Retina (tissue), 1 donor: Measurements from ENCODE around the gene ZFAND5.

Experiments used
- DNase-seq: peaks from one replicate; pipeline ENCODE4 v3.0.0-alpha.2; 2016

ZFAND5 gene

GRCh38 chr9:72322259-72322658, 42.7 kb downstream of the ZFAND5 start:
- no peak for DNase-seq

GRCh38 chr9:72315510-72316311, 49.3 kb downstream of the ZFAND5 start:
- peak; percentile 44 for DNase-seq

GRCh38 chr9:72315089-72315509, 49.9 kb downstream of the ZFAND5 start:
- peak; percentile 43 for DNase-seq

- no peak for DNase-seq
These were observed 51.5 kb downstream of the ZFAND5 start for GRCh38 chr9:72313507-72313906.

GRCh38 chr9:72312386-72312987, 52.5 kb downstream of the ZFAND5 start:
- DNase-seq = no peak

- no peak for DNase-seq
These were observed 55.5 kb downstream of the ZFAND5 start for GRCh38 chr9:72309364-72310133.

GRCh38 chr9:72306761-72307160, 58.2 kb downstream of the ZFAND5 start:
- no peak for DNase-seq

GRCh38 chr9:72305707-72306106, 59.3 kb downstream of the ZFAND5 start:
- DNase-seq = no peak

- no peak for DNase-seq
These were observed 59.9 kb downstream of the ZFAND5 start for GRCh38 chr9:72305102-72305546.

GRCh38 chr9:72304538-72304937, 60.5 kb downstream of the ZFAND5 start:
- DNase-seq = no peak
